ENCODE results near the gene CBLN4. TPM values are rescaled to one million over a fixed set of nuclear protein-coding genes. Genes with fewer than 3 reads are reported as not detected.

Gene CBLN4
- total RNA-seq, 1 experiment from 2014 or later: not detected

DNA sequence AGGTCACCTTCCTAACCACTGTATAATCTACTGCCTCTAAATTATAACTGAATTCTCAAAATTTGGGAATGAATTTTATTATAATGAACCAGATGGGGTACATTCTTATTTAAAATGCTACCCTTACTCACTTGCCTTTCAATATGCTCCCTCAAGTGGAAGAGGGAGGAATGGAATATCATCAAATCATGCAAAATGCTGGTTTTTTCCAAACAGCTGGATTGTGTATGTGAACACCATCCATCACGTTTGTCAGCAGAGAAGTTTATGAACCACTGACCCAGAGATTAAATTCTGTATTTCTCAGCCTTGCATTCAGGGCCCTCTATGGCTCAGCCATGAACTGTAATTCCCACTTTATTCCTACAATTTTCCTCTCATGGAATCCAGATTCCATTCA lies 40.5 kb downstream of the CBLN4 start:
- Histone ChIP-seq H3K23me2 (ENCODE audit: insufficient read length, low read depth, low read length, poor library complexity, severe bottlenecking) (no peaks in the 10 kb centered on the region), H3K23ac (ENCODE audit: insufficient read length, low read depth, low read length) (no peak overlapping the region), H3K4ac (ENCODE audit: low read depth, low read length) (no peak overlapping the region), H4K8ac (replicated peaks; ENCODE audit: insufficient read length, low read depth, low read length) (no peak overlapping the region), H3K27me3 (ENCODE audit: insufficient read depth, low read length) (no peaks in the 10 kb centered on the region), H4K5ac (ENCODE audit: insufficient read length, low read depth, low read length) (no peak overlapping the region), H2BK20ac (ENCODE audit: low read depth, low read length, poor library complexity, severe bottlenecking) (no peak overlapping the region), H2AK5ac (ENCODE audit: insufficient read length, low read length) (no peak overlapping the region), H3K27ac (ENCODE audit: insufficient read length, low read depth, low read length) (no peak overlapping the region), H3K4me2 (ENCODE audit: insufficient read depth, insufficient read length, low read length) (no peak overlapping the region), H3T11ph (ENCODE audit: low read length) (no peak overlapping the region), H2BK12ac (ENCODE audit: insufficient read length, low read depth, low read length) (no peak overlapping the region), H3K56ac (ENCODE audit: insufficient read length, low read depth, low read length) (no peak overlapping the region), H3K9me3 (ENCODE audit: control insufficient read depth, low read depth, low read length) (peaks cover 88% of the 10 kb centered on the region), H2BK5ac (ENCODE audit: insufficient read length, low read length) (no peak overlapping the region), H2BK120ac (ENCODE audit: low read depth, low read length, poor library complexity, severe bottlenecking) (no peak overlapping the region), H3K18ac (ENCODE audit: insufficient read length, low read depth, low read length) (no peak overlapping the region), H2AFZ (ENCODE audit: low read length) (no peak overlapping the region), H4K20me1 (ENCODE audit: control insufficient read depth, insufficient read depth, insufficient read length) (no peaks in the 10 kb centered on the region), H3K4me1 (ENCODE audit: insufficient read depth, low read length) (no peaks in the 10 kb centered on the region), H3K14ac (ENCODE audit: insufficient read depth, low read length) (no peak overlapping the region), H3K9ac (ENCODE audit: extremely low read depth, insufficient read length, low read length) (no peak overlapping the region), H4K91ac (ENCODE audit: insufficient read length, low read depth, low read length) (no peak overlapping the region), H2BK15ac (ENCODE audit: low read depth, low read length) (no peak overlapping the region), H3K79me1 (ENCODE audit: insufficient read depth, low read depth, low read length, poor library complexity, severe bottlenecking) (no peaks in the 10 kb centered on the region), H3K79me2 (ENCODE audit: insufficient read depth, low read length) (no peaks in the 10 kb centered on the region)
- Mint-ChIP-seq H3K4me3 (no peak overlapping the region), H3K27me3 (ENCODE audit: low read depth) (no peaks in the 10 kb centered on the region), H3K36me3 (ENCODE audit: insufficient read depth in 1 of 3, low read depth in 3 of 3) (peaks cover 4 to 36% (median 22%) of the 10 kb centered on the region in 3 experiments; a peak in 6 of 7 replicates), H3K9me3 (peaks cover 84 to 89% of the 10 kb centered on the region in 2 experiments), H3K4me1 (no peaks in the 10 kb centered on the region), H3K27ac (no peak overlapping the region)
- DNase-seq: no peak
- TF ChIP-seq, protein P1, sequence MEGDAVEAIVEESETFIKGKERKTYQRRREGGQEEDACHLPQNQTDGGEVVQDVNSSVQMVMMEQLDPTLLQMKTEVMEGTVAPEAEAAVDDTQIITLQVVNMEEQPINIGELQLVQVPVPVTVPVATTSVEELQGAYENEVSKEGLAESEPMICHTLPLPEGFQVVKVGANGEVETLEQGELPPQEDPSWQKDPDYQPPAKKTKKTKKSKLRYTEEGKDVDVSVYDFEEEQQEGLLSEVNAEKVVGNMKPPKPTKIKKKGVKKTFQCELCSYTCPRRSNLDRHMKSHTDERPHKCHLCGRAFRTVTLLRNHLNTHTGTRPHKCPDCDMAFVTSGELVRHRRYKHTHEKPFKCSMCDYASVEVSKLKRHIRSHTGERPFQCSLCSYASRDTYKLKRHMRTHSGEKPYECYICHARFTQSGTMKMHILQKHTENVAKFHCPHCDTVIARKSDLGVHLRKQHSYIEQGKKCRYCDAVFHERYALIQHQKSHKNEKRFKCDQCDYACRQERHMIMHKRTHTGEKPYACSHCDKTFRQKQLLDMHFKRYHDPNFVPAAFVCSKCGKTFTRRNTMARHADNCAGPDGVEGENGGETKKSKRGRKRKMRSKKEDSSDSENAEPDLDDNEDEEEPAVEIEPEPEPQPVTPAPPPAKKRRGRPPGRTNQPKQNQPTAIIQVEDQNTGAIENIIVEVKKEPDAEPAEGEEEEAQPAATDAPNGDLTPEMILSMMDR (conservative IDR thresholded peaks at IDR 0.05): no peak
- no CpG with 5 or more reads among the region's 1 CpG for WGBS (ENCODE audit: extremely low coverage, insufficient read length, low lambda C conversion rate)

Data from H9 (cell line).